Activated naive CD8-positive, alpha-beta T cell treated with anti-CD3 and anti-CD28 coated beads for 36 hours (primary cell): ENCODE measurements around the gene ZNF575. TPM values are rescaled to one million over a fixed set of nuclear protein-coding genes. Genes with fewer than 3 reads are reported as not detected.
"Not testable (repeated sequence)": the region's sequence is repeated elsewhere in the genome, so short reads cannot be mapped to it uniquely, and the experiment has no call there.

ENCODE experiments used
- DNase-seq: peaks from one replicate; pipeline ENCODE4 v3.0.0; 2021
- H3K27ac Mint-ChIP-seq: one replicate; pipeline ENCODE4 v1.8.0; 2022; ENCODE audit warnings: mild to moderate bottlenecking, moderate library complexity, mixed read lengths
- H3K27me3 Mint-ChIP-seq: one replicate; pipeline ENCODE4 v1.8.0; 2022; ENCODE audit warnings: mild to moderate bottlenecking, mixed read lengths
- H3K36me3 Mint-ChIP-seq: one replicate; pipeline ENCODE4 v1.8.0; 2021; ENCODE audit warnings: mild to moderate bottlenecking, mixed read lengths
- H3K4me1 Mint-ChIP-seq: one replicate; pipeline ENCODE4 v1.8.0; 2021; ENCODE audit warnings: mixed read lengths
- H3K4me3 Mint-ChIP-seq: one replicate; pipeline ENCODE4 v1.8.0; 2022; ENCODE audit warnings: mild to moderate bottlenecking, moderate library complexity, mixed read lengths
- H3K9me3 Mint-ChIP-seq: one replicate; pipeline ENCODE4 v1.8.0; 2022; ENCODE audit warnings: mixed read lengths
- total RNA-seq, 2 experiments: library from RNA; stranded (reverse); gene quantifications; one replicate each; pipeline ENCODE4 v1.2.3, GENCODE V29; 2021

ZNF575 gene
- total RNA-seq, 2 experiments from 2014 or later, result 2.0 to 2.2 TPM

- Mint-ChIP-seq H3K36me3 (peaks cover 12% of the 10 kb centered on the region), H3K4me1 (peaks cover 22% of the 10 kb centered on the region), H3K27me3 (no peaks in the 10 kb centered on the region), H3K27ac (peak overlapping the region; percentile 95), H3K9me3 (no peaks in the 10 kb centered on the region), H3K4me3 (peak overlapping the region; percentile 94)
- peak; percentile 96 for DNase-seq
Observed at GRCh38 chr19:43503501-43504425, 29.2 kb upstream of the ZNF575 start.

- H3K27ac Mint-ChIP-seq, result peak within 1 kb of the TSS; percentile 95
- no peaks in the 10 kb centered on the region for H3K9me3 Mint-ChIP-seq
- peak; percentile 55 for DNase-seq
- H3K27me3 Mint-ChIP-seq, result no peaks in the 10 kb centered on the region
- H3K4me3 Mint-ChIP-seq, result peak within 1 kb of the TSS; percentile 94
- peaks cover 22% of the 10 kb centered on the region for H3K4me1 Mint-ChIP-seq
- peaks cover 12% of the 10 kb centered on the region for H3K36me3 Mint-ChIP-seq
Observed at GRCh38 chr19:43504426-43505185, 28.4 kb upstream of the ZNF575 start, which contains the start of gene PHLDB3. PHLDB3 (minus strand) TSS chr19:43504746; CDS start chr19:43504118, 628 bp downstream.

- no peak for DNase-seq
- H3K27ac Mint-ChIP-seq, result peak overlapping the region; percentile 66
- peaks cover 22% of the 10 kb centered on the region for H3K4me1 Mint-ChIP-seq
- no peak overlapping the region for H3K4me3 Mint-ChIP-seq
- peaks cover 12% of the 10 kb centered on the region for H3K36me3 Mint-ChIP-seq
- H3K27me3 Mint-ChIP-seq, result no peaks in the 10 kb centered on the region
- H3K9me3 Mint-ChIP-seq, result no peaks in the 10 kb centered on the region
Observed at GRCh38 chr19:43505186-43505456, 27.9 kb upstream of the ZNF575 start.

GRCh38 chr19:43505941-43506340, 27.0 kb upstream of the ZNF575 start:
- Mint-ChIP-seq H3K27me3 (no peaks in the 10 kb centered on the region), H3K27ac (peak overlapping the region; percentile 46), H3K4me1 (peaks cover 20% of the 10 kb centered on the region), H3K36me3 (peaks cover 10% of the 10 kb centered on the region), H3K4me3 (no peak overlapping the region), H3K9me3 (no peaks in the 10 kb centered on the region)
- DNase-seq, result no peak

- peaks cover 20% of the 10 kb centered on the region for H3K4me1 Mint-ChIP-seq
- H3K27ac Mint-ChIP-seq, result no peak overlapping the region
- H3K36me3 Mint-ChIP-seq, result peaks cover 10% of the 10 kb centered on the region
- H3K27me3 Mint-ChIP-seq, result no peaks in the 10 kb centered on the region
- H3K9me3 Mint-ChIP-seq, result no peaks in the 10 kb centered on the region
- no peak for DNase-seq
- no peak overlapping the region for H3K4me3 Mint-ChIP-seq
Observed at GRCh38 chr19:43506629-43507028, 26.4 kb upstream of the ZNF575 start.

GRCh38 chr19:43507880-43508279, 25.1 kb upstream of the ZNF575 start:
- H3K4me1 Mint-ChIP-seq, result peaks cover 13% of the 10 kb centered on the region
- no peaks in the 10 kb centered on the region for H3K27me3 Mint-ChIP-seq
- peaks cover 6% of the 10 kb centered on the region for H3K36me3 Mint-ChIP-seq
- H3K9me3 Mint-ChIP-seq, result no peaks in the 10 kb centered on the region
- DNase-seq, result no peak
- no peak overlapping the region for H3K4me3 Mint-ChIP-seq
- no peak overlapping the region for H3K27ac Mint-ChIP-seq

GRCh38 chr19:43510713-43511112, 22.3 kb upstream of the ZNF575 start:
- Mint-ChIP-seq H3K9me3 (no peaks in the 10 kb centered on the region), H3K27ac (no peak overlapping the region), H3K27me3 (no peaks in the 10 kb centered on the region), H3K4me3 (no peak overlapping the region), H3K36me3 (peaks cover 9% of the 10 kb centered on the region), H3K4me1 (peaks cover 1% of the 10 kb centered on the region)
- no peak for DNase-seq

GRCh38 chr19:43511324-43511723, 21.7 kb upstream of the ZNF575 start:
- no peaks in the 10 kb centered on the region for H3K27me3 Mint-ChIP-seq
- peaks cover 4% of the 10 kb centered on the region for H3K4me1 Mint-ChIP-seq
- H3K4me3 Mint-ChIP-seq, result no peak overlapping the region
- H3K36me3 Mint-ChIP-seq, result peaks cover 9% of the 10 kb centered on the region
- no peak overlapping the region for H3K27ac Mint-ChIP-seq
- no peaks in the 10 kb centered on the region for H3K9me3 Mint-ChIP-seq
- no peak for DNase-seq

GRCh38 chr19:43512399-43512798, 20.6 kb upstream of the ZNF575 start:
- H3K9me3 Mint-ChIP-seq, DNase-seq, H3K36me3 Mint-ChIP-seq, H3K27ac Mint-ChIP-seq, H3K27me3 Mint-ChIP-seq, H3K4me3 Mint-ChIP-seq, H3K4me1 Mint-ChIP-seq: not testable (repeated sequence)

GRCh38 chr19:43518051-43518450, 14.9 kb upstream of the ZNF575 start:
- no peak for DNase-seq
- Mint-ChIP-seq H3K9me3 (no peaks in the 10 kb centered on the region), H3K36me3 (peaks cover 9% of the 10 kb centered on the region), H3K4me1 (peaks cover 19% of the 10 kb centered on the region), H3K27me3 (no peaks in the 10 kb centered on the region), H3K4me3 (no peak overlapping the region), H3K27ac (no peak overlapping the region)

- H3K9me3 Mint-ChIP-seq, result no peaks in the 10 kb centered on the region
- H3K36me3 Mint-ChIP-seq, result peaks cover 5% of the 10 kb centered on the region
- DNase-seq, result peak; percentile 73
- H3K27ac Mint-ChIP-seq, result peak overlapping the region; percentile 68
- peaks cover 22% of the 10 kb centered on the region for H3K4me1 Mint-ChIP-seq
- no peaks in the 10 kb centered on the region for H3K27me3 Mint-ChIP-seq
- no peak overlapping the region for H3K4me3 Mint-ChIP-seq
Observed at GRCh38 chr19:43519436-43520088, 13.4 kb upstream of the ZNF575 start.

GRCh38 chr19:43522929-43523328, 10.1 kb upstream of the ZNF575 start:
- H3K9me3 Mint-ChIP-seq, result no peaks in the 10 kb centered on the region
- H3K27ac Mint-ChIP-seq, result peak overlapping the region; percentile 63
- H3K4me1 Mint-ChIP-seq, result peaks cover 32% of the 10 kb centered on the region
- no peak for DNase-seq
- H3K36me3 Mint-ChIP-seq, result peaks cover 5% of the 10 kb centered on the region
- no peak overlapping the region for H3K4me3 Mint-ChIP-seq
- no peaks in the 10 kb centered on the region for H3K27me3 Mint-ChIP-seq

GRCh38 chr19:43523696-43524095, 9.3 kb upstream of the ZNF575 start:
- peaks cover 32% of the 10 kb centered on the region for H3K4me1 Mint-ChIP-seq
- not testable (repeated sequence) for H3K36me3 Mint-ChIP-seq, H3K4me3 Mint-ChIP-seq, H3K9me3 Mint-ChIP-seq, H3K27ac Mint-ChIP-seq, H3K27me3 Mint-ChIP-seq, DNase-seq

- DNase-seq, result peak; percentile 26
- H3K27me3 Mint-ChIP-seq, result no peaks in the 10 kb centered on the region
- H3K4me1 Mint-ChIP-seq, result peaks cover 23% of the 10 kb centered on the region
- peaks cover 5% of the 10 kb centered on the region for H3K36me3 Mint-ChIP-seq
- peak overlapping the region; percentile 94 for H3K4me3 Mint-ChIP-seq
- no peaks in the 10 kb centered on the region for H3K9me3 Mint-ChIP-seq
- H3K27ac Mint-ChIP-seq, result peak overlapping the region; percentile 92
Observed at GRCh38 chr19:43524922-43525835, 7.8 kb upstream of the ZNF575 start.
